RWPE1 (cell line): ENCODE measurements around the gene CAD.

Experiments
- CTCF ChIA-PET: fragments of 350-600 bp; sonication (Branson Sonifier 250); formaldehyde crosslinking; extraction: SDS; loops from one replicate; lab custom pipeline; 2021; lab: Yijun Ruan, JAX
- POLR2A ChIA-PET: fragments of 400-600 bp; formaldehyde crosslinking; extraction: SDS; loops from one replicate; lab custom pipeline; 2020; ENCODE audit warnings: antibody characterized with exemption; ENCODE audit not compliant: low non-redundant PET; lab: Yijun Ruan, JAX
- DNase-seq: peaks from one replicate; pipeline ENCODE4 v3.0.0; 2012; ENCODE audit warnings: low spot score
- H3K27ac ChIP-seq: fragments of 450-650 bp; 2 replicates; pipeline ENCODE4 v1.5.1; 2017
- TF ChIP-seq, protein P1 (sequence below): fragments of 450-650 bp; conservative IDR thresholded peaks from 2 replicates; pipeline ENCODE4 v1.5.1; 2017; ENCODE audit warnings: low read depth, mild to moderate bottlenecking

Gene CAD

DNA sequence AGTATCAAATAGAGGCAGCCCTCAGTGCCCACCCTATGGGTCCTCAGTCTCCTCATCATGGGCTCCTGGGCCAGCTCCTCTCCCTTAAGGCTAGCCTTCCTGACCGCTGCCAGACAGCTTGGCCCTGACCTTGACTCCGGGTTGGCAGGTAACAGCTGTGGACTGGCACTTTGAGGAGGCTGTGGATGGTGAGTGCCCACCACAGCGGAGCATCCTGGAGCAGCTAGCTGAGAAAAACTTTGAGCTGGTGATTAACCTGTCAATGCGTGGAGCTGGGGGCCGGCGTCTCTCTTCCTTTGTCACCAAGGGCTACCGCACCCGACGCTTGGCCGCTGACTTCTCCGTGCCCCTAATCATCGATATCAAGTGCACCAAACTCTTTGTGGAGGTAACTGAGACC is 19.0 kb downstream of the CAD start:
- ChIA-PET POLR2A (no interaction called here), CTCF (interaction anchor here (0.6 to 1.7 kb wide), 4 partner anchors 44 to 469 kb away, joined by 3 to 6 read pairs (median 4); partner anchors contain the start of gene GTF3C2)
- TF ChIP-seq, protein P1, sequence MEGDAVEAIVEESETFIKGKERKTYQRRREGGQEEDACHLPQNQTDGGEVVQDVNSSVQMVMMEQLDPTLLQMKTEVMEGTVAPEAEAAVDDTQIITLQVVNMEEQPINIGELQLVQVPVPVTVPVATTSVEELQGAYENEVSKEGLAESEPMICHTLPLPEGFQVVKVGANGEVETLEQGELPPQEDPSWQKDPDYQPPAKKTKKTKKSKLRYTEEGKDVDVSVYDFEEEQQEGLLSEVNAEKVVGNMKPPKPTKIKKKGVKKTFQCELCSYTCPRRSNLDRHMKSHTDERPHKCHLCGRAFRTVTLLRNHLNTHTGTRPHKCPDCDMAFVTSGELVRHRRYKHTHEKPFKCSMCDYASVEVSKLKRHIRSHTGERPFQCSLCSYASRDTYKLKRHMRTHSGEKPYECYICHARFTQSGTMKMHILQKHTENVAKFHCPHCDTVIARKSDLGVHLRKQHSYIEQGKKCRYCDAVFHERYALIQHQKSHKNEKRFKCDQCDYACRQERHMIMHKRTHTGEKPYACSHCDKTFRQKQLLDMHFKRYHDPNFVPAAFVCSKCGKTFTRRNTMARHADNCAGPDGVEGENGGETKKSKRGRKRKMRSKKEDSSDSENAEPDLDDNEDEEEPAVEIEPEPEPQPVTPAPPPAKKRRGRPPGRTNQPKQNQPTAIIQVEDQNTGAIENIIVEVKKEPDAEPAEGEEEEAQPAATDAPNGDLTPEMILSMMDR, result no peak
- no peak for DNase-seq
- H3K27ac ChIP-seq, result no peak overlapping the region

GRCh38 chr2:27236626-27237025 is 19.5 kb downstream of the CAD start:
- H3K27ac ChIP-seq, result no peak overlapping the region
- POLR2A ChIA-PET, result no interaction called here
- no peak for DNase-seq
- TF ChIP-seq, protein P1, result no peak
- CTCF ChIA-PET, result interaction anchor here (0.7 to 1.1 kb wide), 3 partner anchors 43 to 120 kb away, joined by 3 to 4 read pairs (median 3); partner anchors contain the start of gene GTF3C2

DNA sequence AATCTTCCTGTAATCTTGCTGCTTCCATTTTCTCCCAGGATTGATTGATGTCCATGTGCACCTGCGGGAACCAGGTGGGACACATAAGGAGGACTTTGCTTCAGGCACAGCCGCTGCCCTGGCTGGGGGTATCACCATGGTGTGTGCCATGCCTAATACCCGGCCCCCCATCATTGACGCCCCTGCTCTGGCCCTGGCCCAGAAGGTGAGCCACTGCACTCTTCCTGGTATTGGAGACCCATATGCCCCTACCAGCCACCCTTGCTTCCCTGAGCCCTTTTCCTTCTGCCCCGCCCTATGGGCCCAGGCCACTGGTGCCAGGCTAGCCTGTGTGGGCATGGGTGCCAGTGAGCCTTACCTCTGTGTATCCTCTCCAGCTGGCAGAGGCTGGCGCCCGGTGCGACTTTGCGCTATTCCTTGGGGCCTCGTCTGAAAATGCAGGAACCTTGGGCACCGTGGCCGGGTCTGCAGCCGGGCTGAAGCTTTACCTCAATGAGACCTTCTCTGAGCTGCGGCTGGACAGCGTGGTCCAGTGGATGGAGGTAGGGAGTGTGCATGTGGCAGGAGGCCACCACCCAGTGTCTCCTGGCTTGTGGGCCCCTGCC is 20.3 kb downstream of the CAD start:
- no peak for DNase-seq
- ChIA-PET CTCF (interaction anchor here (0.8 kb wide), 1 partner anchor 42 kb away, joined by 4 read pairs; no protein-coding TSS in a partner anchor), POLR2A (no interaction called here)
- H3K27ac ChIP-seq, result no peak overlapping the region
- TF ChIP-seq, protein P1, result no peak

- TF ChIP-seq, protein P1, result no peak
- DNase-seq, result no peak
- POLR2A ChIA-PET, result no interaction called here
- no peak overlapping the region for H3K27ac ChIP-seq
- CTCF ChIA-PET, result interaction anchor here (1.2 kb wide), 1 partner anchor 69 kb away, joined by 4 read pairs; no protein-coding TSS in a partner anchor
Measured at GRCh38 chr2:27238976-27239375, 21.8 kb downstream of the CAD start.

GRCh38 chr2:27240406-27240805 is 23.2 kb downstream of the CAD start:
- POLR2A ChIA-PET, result no interaction called here
- H3K27ac ChIP-seq, result no peak overlapping the region
- CTCF ChIA-PET, result no interaction called here

DNA sequence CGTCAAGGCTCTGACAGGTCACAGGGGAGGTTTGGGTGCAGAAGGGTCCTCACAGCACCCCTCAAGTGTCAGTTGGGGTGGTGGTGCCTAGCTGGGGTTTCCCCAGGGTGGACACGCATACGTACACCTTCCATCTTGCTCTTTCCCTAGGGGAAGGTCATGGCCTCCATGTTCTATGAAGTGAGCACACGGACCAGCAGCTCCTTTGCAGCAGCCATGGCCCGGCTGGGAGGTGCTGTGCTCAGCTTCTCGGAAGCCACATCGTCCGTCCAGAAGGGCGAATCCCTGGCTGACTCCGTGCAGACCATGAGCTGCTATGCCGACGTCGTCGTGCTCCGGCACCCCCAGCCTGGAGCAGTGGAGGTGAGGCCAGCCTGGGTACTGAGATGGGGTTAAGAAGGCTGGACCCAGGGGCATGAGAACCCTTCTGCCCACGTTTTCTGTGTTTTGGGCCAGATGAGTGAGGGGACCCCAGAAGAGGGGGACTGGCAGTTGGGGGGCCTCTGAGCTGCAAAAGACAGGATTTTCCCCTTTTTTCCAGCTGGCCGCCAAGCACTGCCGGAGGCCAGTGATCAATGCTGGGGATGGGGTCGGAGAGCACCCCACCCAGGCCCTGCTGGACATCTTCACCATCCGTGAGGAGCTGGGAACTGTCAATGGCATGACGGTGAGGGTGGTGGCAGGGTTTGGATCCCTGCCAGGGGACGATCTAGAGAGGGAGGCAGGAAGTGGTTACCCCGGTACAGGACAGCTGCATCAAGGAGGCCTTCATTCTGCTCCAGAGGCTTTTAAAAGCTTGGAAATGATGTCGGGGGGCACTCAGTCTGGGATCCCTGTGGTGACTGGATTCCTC is 24.8 kb downstream of the CAD start:
- DNase-seq, result no peak
- ChIA-PET CTCF (interaction anchor here (0.7 kb wide), 1 partner anchor 329 kb away, joined by 3 read pairs; no protein-coding TSS in a partner anchor), POLR2A (interaction anchor here (1.1 kb wide), 1 partner anchor 37 kb away, joined by 5 read pairs; no protein-coding TSS in a partner anchor)
- no peak overlapping the region for H3K27ac ChIP-seq
- TF ChIP-seq, protein P1, result no peak

More at GRCh38 chr2:27240406-27240805, 23.2 kb downstream of the CAD start:
- no peak for DNase-seq
- TF ChIP-seq, protein P1, result no peak
